ENCODE data around the gene DHRS7B.

DHRS7B gene

DNA sequence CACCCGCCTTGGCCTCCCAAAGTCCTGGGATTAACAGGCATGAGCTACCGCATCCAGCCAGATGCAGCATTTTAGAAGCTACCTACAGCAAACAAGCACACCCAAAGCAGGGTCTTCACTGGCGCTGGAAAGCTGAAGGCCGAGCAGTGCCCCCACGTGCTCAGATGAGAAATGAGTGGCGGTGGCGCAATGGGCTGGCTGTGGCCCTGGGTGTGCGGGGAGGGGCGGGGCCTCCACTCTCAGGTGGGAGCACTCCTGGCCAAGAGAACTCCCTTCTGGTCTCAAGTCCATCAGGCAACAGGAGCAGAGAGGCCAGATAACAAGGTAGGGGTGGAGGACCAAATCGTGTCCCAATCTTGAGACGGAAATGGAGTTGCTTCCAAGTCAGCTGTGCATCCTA is 75.1 kb downstream of the DHRS7B start:
- H3K4me3 ChIP-seq (replicated peaks; ENCODE audit: low read depth, low read length) = no peak overlapping the region
- DNase-seq (ENCODE audit: extremely low read depth, low read depth) = no peak
- TF ChIP-seq, protein P1, sequence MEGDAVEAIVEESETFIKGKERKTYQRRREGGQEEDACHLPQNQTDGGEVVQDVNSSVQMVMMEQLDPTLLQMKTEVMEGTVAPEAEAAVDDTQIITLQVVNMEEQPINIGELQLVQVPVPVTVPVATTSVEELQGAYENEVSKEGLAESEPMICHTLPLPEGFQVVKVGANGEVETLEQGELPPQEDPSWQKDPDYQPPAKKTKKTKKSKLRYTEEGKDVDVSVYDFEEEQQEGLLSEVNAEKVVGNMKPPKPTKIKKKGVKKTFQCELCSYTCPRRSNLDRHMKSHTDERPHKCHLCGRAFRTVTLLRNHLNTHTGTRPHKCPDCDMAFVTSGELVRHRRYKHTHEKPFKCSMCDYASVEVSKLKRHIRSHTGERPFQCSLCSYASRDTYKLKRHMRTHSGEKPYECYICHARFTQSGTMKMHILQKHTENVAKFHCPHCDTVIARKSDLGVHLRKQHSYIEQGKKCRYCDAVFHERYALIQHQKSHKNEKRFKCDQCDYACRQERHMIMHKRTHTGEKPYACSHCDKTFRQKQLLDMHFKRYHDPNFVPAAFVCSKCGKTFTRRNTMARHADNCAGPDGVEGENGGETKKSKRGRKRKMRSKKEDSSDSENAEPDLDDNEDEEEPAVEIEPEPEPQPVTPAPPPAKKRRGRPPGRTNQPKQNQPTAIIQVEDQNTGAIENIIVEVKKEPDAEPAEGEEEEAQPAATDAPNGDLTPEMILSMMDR (IDR thresholded peaks at IDR 0.05; ENCODE audit: low read depth, low read length, missing control alignments) = no peak

DNA sequence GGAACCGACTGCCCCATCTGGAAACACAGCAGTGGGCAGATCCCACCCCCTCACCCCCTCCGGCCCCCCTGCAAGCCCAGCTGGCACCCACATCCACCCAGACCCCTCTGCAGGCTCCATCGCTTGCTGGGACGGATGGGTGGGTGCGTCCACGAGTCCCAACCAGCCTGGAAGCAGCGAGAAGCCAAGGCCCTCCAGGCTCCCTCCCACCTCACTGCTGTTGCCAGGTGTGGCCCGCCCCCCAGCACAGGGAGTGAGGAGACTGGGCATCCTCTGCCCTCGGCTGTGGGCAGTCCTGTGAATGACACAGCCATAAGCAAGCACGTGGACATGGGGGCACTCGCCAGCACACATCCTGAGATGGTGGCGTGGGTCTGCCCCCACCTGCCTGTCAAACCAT is 75.7 kb downstream of the DHRS7B start:
- TF ChIP-seq, protein P1 (IDR thresholded peaks at IDR 0.05; ENCODE audit: low read depth, low read length, missing control alignments) = no peak
- no peak overlapping the region for H3K4me3 ChIP-seq (replicated peaks; ENCODE audit: low read depth, low read length)
- DNase-seq (ENCODE audit: extremely low read depth, low read depth) = no peak

DNA sequence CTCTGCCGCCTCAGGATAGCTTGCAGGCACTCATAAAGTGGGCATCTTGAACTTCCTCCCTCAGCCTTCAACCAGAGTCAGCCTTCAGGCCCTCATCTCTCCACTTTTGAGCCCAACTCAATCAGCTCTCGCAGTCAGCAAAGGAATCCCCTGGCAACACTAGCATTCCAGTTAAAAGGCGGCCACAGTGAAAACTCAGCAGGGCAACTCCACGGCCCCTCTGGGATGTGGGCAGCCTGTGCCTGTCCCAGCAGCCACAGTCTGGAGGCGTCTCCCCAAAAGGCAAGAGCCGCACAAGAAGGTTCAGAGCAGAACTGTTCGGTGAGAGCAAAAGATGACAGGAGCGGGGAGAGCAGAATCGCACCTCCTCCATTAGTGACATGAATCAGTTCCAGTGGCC is 78.2 kb downstream of the DHRS7B start:
- no peak for DNase-seq (ENCODE audit: extremely low read depth, low read depth)
- no peak overlapping the region for H3K4me3 ChIP-seq (replicated peaks; ENCODE audit: low read depth, low read length)
- TF ChIP-seq, protein P1 (IDR thresholded peaks at IDR 0.05; ENCODE audit: low read depth, low read length, missing control alignments) = no peak

DNA sequence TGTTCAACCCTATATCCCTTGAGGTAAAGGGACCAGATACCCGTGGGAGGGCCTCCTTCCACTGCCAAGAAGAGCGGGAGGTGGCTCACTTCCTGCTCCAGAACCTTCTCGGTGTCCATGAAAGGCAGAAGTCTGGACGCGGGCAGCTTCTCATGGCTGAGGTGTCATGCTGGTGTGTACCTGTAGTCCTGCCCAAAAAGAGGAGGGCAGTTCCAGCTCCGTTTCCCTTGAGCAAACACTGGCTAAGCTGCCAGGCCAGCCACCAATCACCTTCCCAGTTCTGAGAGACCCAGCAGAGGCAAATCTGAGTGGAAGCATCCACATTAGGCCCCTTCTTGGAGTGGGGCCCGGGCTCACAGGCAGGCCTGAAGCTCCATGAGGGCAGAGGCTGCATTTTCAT is 81.6 kb downstream of the DHRS7B start:
- no peak overlapping the region for H3K4me3 ChIP-seq (replicated peaks; ENCODE audit: low read depth, low read length)
- TF ChIP-seq, protein P1 (IDR thresholded peaks at IDR 0.05; ENCODE audit: low read depth, low read length, missing control alignments) = no peak
- DNase-seq (ENCODE audit: extremely low read depth, low read depth) = no peak

DNA sequence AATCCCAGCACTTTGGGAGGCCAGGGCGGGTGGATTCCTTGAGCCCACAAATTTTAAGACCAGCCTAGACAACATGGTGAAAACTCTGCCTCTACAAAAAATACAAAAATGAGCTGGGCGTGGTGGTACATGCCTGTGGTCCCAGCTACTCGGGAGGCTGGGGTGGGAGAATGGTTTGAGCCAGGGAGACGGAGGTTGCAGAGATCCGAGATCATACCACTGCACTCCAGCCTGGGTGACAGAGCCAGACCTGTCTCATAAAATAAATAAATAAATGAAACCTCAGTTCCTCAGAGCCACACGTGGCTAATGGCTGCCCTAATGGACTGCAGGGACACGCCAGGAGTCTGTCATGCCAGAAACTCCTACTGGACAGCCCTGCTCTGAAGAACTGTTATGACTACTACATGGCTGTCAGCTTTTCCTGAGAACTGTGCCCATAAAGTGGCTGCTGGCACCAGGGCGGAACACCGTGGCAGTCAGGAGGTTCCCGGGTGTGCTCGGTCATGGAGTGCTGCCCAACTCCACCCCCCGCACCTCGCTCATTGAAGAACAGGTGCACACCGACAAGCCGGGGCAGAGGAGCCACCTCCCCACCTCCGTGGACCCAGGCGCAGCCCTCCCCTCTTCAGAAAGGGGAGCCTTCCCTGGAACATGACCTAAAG is 82.9 kb downstream of the DHRS7B start:
- H3K4me3 ChIP-seq (replicated peaks; ENCODE audit: low read depth, low read length) = no peak overlapping the region
- no peak for DNase-seq (ENCODE audit: extremely low read depth, low read depth)
- TF ChIP-seq, protein P1 (IDR thresholded peaks at IDR 0.05; ENCODE audit: low read depth, low read length, missing control alignments) = no peak

DNA sequence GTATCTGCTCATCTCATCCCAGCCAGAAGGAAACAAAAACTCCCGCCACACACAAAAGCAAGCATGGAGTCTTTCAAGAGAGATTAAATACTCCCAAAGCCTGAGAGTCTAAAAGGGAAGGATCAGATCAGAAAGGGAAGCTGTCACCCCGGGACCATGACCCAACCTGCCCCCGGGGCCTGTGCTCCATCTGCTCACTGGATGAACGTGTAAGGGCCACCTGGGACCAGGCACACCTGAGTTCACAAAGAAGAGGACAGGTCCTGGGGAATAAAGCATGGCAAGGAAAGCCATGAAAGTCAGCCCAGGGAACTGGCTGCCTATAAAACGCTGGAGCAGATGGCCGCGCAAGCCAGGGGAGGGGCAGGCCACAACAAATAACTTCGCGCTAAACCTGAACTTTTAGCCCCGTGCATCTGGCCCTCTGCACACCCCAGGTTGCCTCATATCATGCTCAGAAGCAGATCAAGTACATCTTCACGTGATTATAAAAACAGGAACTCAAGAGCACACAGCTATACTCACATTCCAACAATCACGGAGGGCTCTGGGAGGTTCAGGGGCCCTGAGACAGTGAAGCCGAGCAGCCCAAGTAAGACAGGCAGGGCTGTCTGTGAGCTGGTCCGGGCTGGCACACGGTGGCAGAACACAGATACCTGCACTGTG is 83.8 kb downstream of the DHRS7B start:
- TF ChIP-seq, protein P1 (IDR thresholded peaks at IDR 0.05; ENCODE audit: low read depth, low read length, missing control alignments) = no peak
- DNase-seq (ENCODE audit: extremely low read depth, low read depth) = no peak
- no peak overlapping the region for H3K4me3 ChIP-seq (replicated peaks; ENCODE audit: low read depth, low read length)
